Prostate gland (tissue), 2 donors: ENCODE measurements around the gene DNMT3A. TPM values are rescaled to one million over a fixed set of nuclear protein-coding genes. Genes with fewer than 3 reads are reported as not detected.

Source experiments
- DNase-seq: peaks from one replicate; pipeline ENCODE4 v3.0.0-alpha.2; 2019; ENCODE audit warnings: low spot score
- H3K27ac ChIP-seq, 2 donors: fragments of 200-600 bp; sonication (generic); 2 replicates each; pipeline ENCODE4 v1.5.1; 2017 to 2019
- H3K27me3 ChIP-seq: fragments of 200-600 bp; sonication (generic); replicated peaks from 2 replicates; pipeline ENCODE4 v1.5.1; 2019; ENCODE audit not compliant: insufficient read depth
- H3K36me3 ChIP-seq, 2 donors: fragments of 200-600 bp; sonication (generic); 1 replicate in 1 of 2; 2 replicates in 1 of 2; pipeline versions ENCODE4 v1.5.1 to v1.8.1; 2017 to 2019
- H3K4me1 ChIP-seq: fragments of 200-600 bp; sonication (generic); replicated peaks from 2 replicates; pipeline ENCODE4 v1.5.1; 2019
- H3K4me3 ChIP-seq, 2 donors: fragments of 200-600 bp; sonication (generic); 2 replicates each; pipeline ENCODE4 v1.5.1; 2017 to 2019
- H3K9me3 ChIP-seq: fragments of 200-600 bp; sonication (generic); 2 replicates; pipeline ENCODE4 v1.5.1; 2017
- CTCF ChIP-seq, 4 experiments: fragments of 200-600 bp in 2 of 4; fragments of 450-650 bp in 2 of 4; sonication (generic) in 2 of 4; IDR thresholded peaks; 1 replicate in 3 of 4; 2 replicates in 1 of 4; pipeline ENCODE4 v1.5.1; 2016 to 2019; ENCODE audit warnings: antibody characterized with exemption in 4 of 4, mild to moderate bottlenecking in 2 of 4, moderate library complexity in 2 of 4
- POLR2A ChIP-seq: fragments of 450-650 bp; IDR thresholded peaks from one replicate; pipeline ENCODE4 v1.6.1; 2016; ENCODE audit warnings: antibody characterized with exemption, mild to moderate bottlenecking
- POLR2AphosphoS5 ChIP-seq: sonication (generic); formaldehyde crosslinking; IDR thresholded peaks from one replicate; pipeline ENCODE4 v1.6.1; 2017; ENCODE audit warnings: antibody characterized with exemption
- WGBS: methylation state at CpG from one replicate; pipeline ENCODE4 v1.1.5; 2018; 5-methylcytosine and 5-hydroxymethylcytosine counted together
- intact Hi-C: fragments of 100-400 bp; cut with DNase I; formaldehyde crosslinking; loops from one replicate; pipeline ENCODE4 v1.14.2; 2022
- total RNA-seq, 2 donors: library from RNA; depleted of rRNA; stranded (reverse); fragments of >200 nt; gene quantifications; one replicate each; pipeline ENCODE4 v1.1.0, GENCODE V29; 2016

Gene DNMT3A
- total RNA-seq, 2 donors from 2014 or later = 8.7 to 28.2 TPM

GRCh38 chr2:25236736-25237135 is 105.0 kb downstream of the DNMT3A start:
- peaks cover 12 to 14% of the 10 kb centered on the region in 2 donors for H3K36me3 ChIP-seq
- H3K27me3 ChIP-seq = no peaks in the 10 kb centered on the region
- no peak for TF ChIP-seq POLR2A
- no peak for TF ChIP-seq CTCF (IDR thresholded peaks at IDR 0.05)
- TF ChIP-seq POLR2AphosphoS5 = no peak
- no peak for DNase-seq
- no peaks in the 10 kb centered on the region for H3K4me1 ChIP-seq
- intact Hi-C loops = no loop called here
- H3K27ac ChIP-seq = no peak overlapping the region
- no peaks in the 10 kb centered on the region for H3K9me3 ChIP-seq
- H3K4me3 ChIP-seq = no peak overlapping the region
- 89% methylated on average over 8 of the region's 8 CpGs for WGBS

- no peaks in the 10 kb centered on the region for H3K9me3 ChIP-seq
- no peak overlapping the region for H3K4me3 ChIP-seq
- no peak for DNase-seq
- H3K27me3 ChIP-seq = no peaks in the 10 kb centered on the region
- H3K4me1 ChIP-seq = no peaks in the 10 kb centered on the region
- WGBS = 79% methylated on average over 8 of the region's 8 CpGs
- intact Hi-C loops = no loop called here
- peaks cover 4 to 12% of the 10 kb centered on the region in 2 donors for H3K36me3 ChIP-seq
- H3K27ac ChIP-seq = no peak overlapping the region
- TF ChIP-seq POLR2A = no peak
- TF ChIP-seq CTCF (IDR thresholded peaks at IDR 0.05) = no peak
- no peak for TF ChIP-seq POLR2AphosphoS5
Observed at GRCh38 chr2:25234738-25235137, 107.0 kb downstream of the DNMT3A start.

GRCh38 chr2:25233916-25234605 is 107.7 kb downstream of the DNMT3A start:
- H3K9me3 ChIP-seq = no peaks in the 10 kb centered on the region
- H3K27ac ChIP-seq = no peak overlapping the region
- no peak overlapping the region for H3K4me3 ChIP-seq
- intact Hi-C loops = no loop called here
- no peaks in the 10 kb centered on the region for H3K27me3 ChIP-seq
- no peak for DNase-seq
- TF ChIP-seq POLR2AphosphoS5 (no peak), POLR2A (no peak), CTCF (IDR thresholded peaks at IDR 0.05) (no peak)
- no peaks in the 10 kb centered on the region for H3K4me1 ChIP-seq
- WGBS = 84% methylated on average over 20 of the region's 20 CpGs
- peaks cover 0 to 8% of the 10 kb centered on the region in 2 donors for H3K36me3 ChIP-seq

GRCh38 chr2:25232248-25232825 is 109.4 kb downstream of the DNMT3A start:
- no peak overlapping the region for H3K4me3 ChIP-seq
- TF ChIP-seq CTCF (IDR thresholded peaks at IDR 0.05) (no peak), POLR2AphosphoS5 (no peak), POLR2A (no peak)
- WGBS = 78% methylated on average over 12 of the region's 12 CpGs
- no peaks in the 10 kb centered on the region for H3K9me3 ChIP-seq
- H3K27ac ChIP-seq = no peak overlapping the region
- H3K36me3 ChIP-seq = peaks cover 0 to 6% of the 10 kb centered on the region in 2 donors
- intact Hi-C loops = no loop called here
- no peak for DNase-seq
- H3K4me1 ChIP-seq = no peaks in the 10 kb centered on the region
- no peaks in the 10 kb centered on the region for H3K27me3 ChIP-seq

- 64% methylated on average over 8 of the region's 8 CpGs for WGBS
- no peaks in the 10 kb centered on the region for H3K9me3 ChIP-seq
- no peaks in the 10 kb centered on the region for H3K27me3 ChIP-seq
- H3K4me1 ChIP-seq = no peaks in the 10 kb centered on the region
- H3K27ac ChIP-seq = no peak overlapping the region
- peaks cover 0 to 6% of the 10 kb centered on the region in 2 donors for H3K36me3 ChIP-seq
- no peak for TF ChIP-seq CTCF (IDR thresholded peaks at IDR 0.05)
- no peak for TF ChIP-seq POLR2A
- no peak for TF ChIP-seq POLR2AphosphoS5
- no peak overlapping the region for H3K4me3 ChIP-seq
- DNase-seq = no peak
- intact Hi-C loops = no loop called here
Observed at GRCh38 chr2:25230948-25231311, 110.8 kb downstream of the DNMT3A start.
